K562 (cell line): ENCODE data around the gene LAMB1. TPM values are rescaled to one million over a fixed set of nuclear protein-coding genes. Genes with fewer than 3 reads are reported as not detected.
A peak's percentile ranks its signal among the peaks of the same experiment; 100 is the strongest.

ENCODE experiments used
- ATAC-seq: fragments of 200-7000 bp; cut with Tn5 transposase; 3 replicates; pipeline ENCODE4 v1.9.1; 2020; ENCODE audit warnings: moderate library complexity
- BruUV-seq: library from RNA; stranded (reverse); fragments of 400-500 nt; replicated peaks from 2 replicates; lab custom pipeline; 2021; lab: Mats Ljungman, UMichigan
- CTCF ChIA-PET: fragments of 300-600 bp; formaldehyde crosslinking; extraction: SDS; loops from one replicate; lab custom pipeline; 2021; ENCODE audit warnings: low intra/inter-chr PET ratio; lab: Yijun Ruan, JAX
- POLR2A ChIA-PET: fragments of 300-600, 350-650 bp; sonication (Branson Sonifier 250); formaldehyde crosslinking; extraction: SDS; loops from one replicate; lab custom pipeline; 2021; ENCODE audit warnings: antibody characterized with exemption, inconsistent platforms; lab: Yijun Ruan, JAX
- DNase-seq, 4 experiments: peaks; one replicate each; pipeline versions ENCODE4 v3.0.0 to v3.0.0-alpha.2; 2011 to 2018; ENCODE audit warnings: low spot score in 3 of 4, mixed read lengths in 3 of 4; ENCODE audit errors: extremely low read depth in 1 of 4
- FAIRE-seq: peaks from 2 replicates; lab custom pipeline; 2011; peaks lifted over from hg19 to GRCh38; lab: Jason Lieb, UNC
- H2AFZ ChIP-seq: 2 replicates; pipeline ENCODE4 v1.6.0; 2011; ENCODE audit warnings: low read depth, low read length, control low read depth, inconsistent platforms
- H3K27ac ChIP-seq: fragments of 200-600 bp; 3 replicates; pipeline ENCODE4 v1.8.0; 2011; ENCODE audit warnings: low read depth, mild to moderate bottlenecking, control low read depth, inconsistent platforms, low read length, moderate library complexity, mixed read lengths; ENCODE audit errors: extremely low read depth
- H3K27me3 ChIP-seq, 2 experiments: fragments of 300-600 bp in 1 of 2; 2 replicates in 1 of 2; 3 replicates in 1 of 2; pipeline versions ENCODE4 v1.6.0 to v1.8.0; 2011; ENCODE audit warnings: inconsistent platforms in 2 of 2, low read length in 2 of 2, mild to moderate bottlenecking in 1 of 2, mixed read lengths in 1 of 2, moderate library complexity in 1 of 2; ENCODE audit not compliant: control insufficient read depth in 2 of 2, insufficient read depth in 2 of 2
- H3K36me3 ChIP-seq: fragments of 300-600 bp; 3 replicates; pipeline ENCODE4 v1.8.0; 2011; ENCODE audit warnings: mild to moderate bottlenecking, low read length, inconsistent platforms; ENCODE audit not compliant: control insufficient read depth, insufficient read depth
- H3K4me1 ChIP-seq, 2 experiments: fragments of 200-600 bp in 1 of 2; replicated peaks in 1 of 2; 2 replicates in 1 of 2; 3 replicates in 1 of 2; pipeline versions ENCODE4 v1.5.1 to v1.8.0; 2011; ENCODE audit warnings: inconsistent platforms in 2 of 2, low read length in 2 of 2, mild to moderate bottlenecking in 1 of 2, mixed read lengths in 1 of 2, moderate library complexity in 1 of 2; ENCODE audit not compliant: control insufficient read depth in 2 of 2, insufficient read depth in 2 of 2
- H3K4me2 ChIP-seq: 2 replicates; pipeline ENCODE4 v1.6.1; 2011; ENCODE audit warnings: low read length, control low read depth, inconsistent platforms, mixed read lengths; ENCODE audit not compliant: insufficient read depth
- H3K4me3 ChIP-seq: fragments of 200-600 bp; sonication (generic), shearing (Covaris generic); 2 replicates; pipeline ENCODE4 v1.5.1; 2016; ENCODE audit warnings: control low read depth, inconsistent platforms
- H3K79me2 ChIP-seq: fragments of 200-600 bp; 3 replicates; pipeline ENCODE4 v1.8.0; 2011; ENCODE audit warnings: low read length, inconsistent platforms; ENCODE audit not compliant: control insufficient read depth, insufficient read depth
- H3K9ac ChIP-seq, 2 experiments: 2 replicates each; pipeline versions ENCODE4 v1.6.0 to v1.6.1; 2011; ENCODE audit warnings: low read depth in 2 of 2, low read length in 2 of 2, control low read depth in 1 of 2, inconsistent platforms in 1 of 2, mild to moderate bottlenecking in 1 of 2, mixed read lengths in 1 of 2; ENCODE audit not compliant: insufficient read depth in 1 of 2
- H3K9me1 ChIP-seq: one replicate; pipeline ENCODE4 v1.6.0; 2011; ENCODE audit warnings: inconsistent platforms, mild to moderate bottlenecking, low read length, moderate library complexity; ENCODE audit not compliant: control insufficient read depth, insufficient read depth
- H3K9me3 ChIP-seq: replicated peaks from 2 replicates; pipeline ENCODE4 v1.5.1; 2011; ENCODE audit warnings: low read depth, low read length, inconsistent platforms; ENCODE audit not compliant: control insufficient read depth, insufficient read depth
- H4K20me1 ChIP-seq: replicated peaks from 2 replicates; pipeline ENCODE4 v1.6.1; 2011; ENCODE audit warnings: low read length, inconsistent platforms, mixed read lengths; ENCODE audit not compliant: control insufficient read depth, insufficient read depth
- CBX3 ChIP-seq, 2 experiments: IDR thresholded peaks; 1 replicate in 1 of 2; 2 replicates in 1 of 2; pipeline ENCODE4 v1.6.1; 2012; ENCODE audit warnings: inconsistent platforms in 2 of 2, low read length in 2 of 2, borderline replicate concordance in 1 of 2, control low read depth in 1 of 2
- CREB5 ChIP-seq: fragments of 250-450 bp; sonication (Bioruptor Pico); IDR thresholded peaks from 2 replicates; pipeline ENCODE4 v1.5.0; 2020; ENCODE audit warnings: mild to moderate bottlenecking
- GATA2 ChIP-seq: sonication (generic); formaldehyde crosslinking; IDR thresholded peaks from 2 replicates; pipeline ENCODE4 v1.4.0; 2020; ENCODE audit warnings: mild to moderate bottlenecking, missing genetic modification reagents
- ILF3 ChIP-seq: fragments of 450-650 bp; IDR thresholded peaks from 2 replicates; pipeline ENCODE4 v1.6.1; 2018; ENCODE audit warnings: antibody characterized with exemption, mild to moderate bottlenecking, moderate library complexity, borderline replicate concordance
- MEF2A ChIP-seq: IDR thresholded peaks from 2 replicates; pipeline ENCODE4 v1.6.1; 2011; ENCODE audit warnings: low read depth, mild to moderate bottlenecking, low read length, moderate library complexity; ENCODE audit not compliant: control insufficient read depth
- RB1 ChIP-seq: fragments of 450-650 bp; IDR thresholded peaks from 2 replicates; pipeline ENCODE4 v1.6.1; 2017; ENCODE audit warnings: low read depth, mild to moderate bottlenecking
- TEAD1 ChIP-seq, 2 experiments: fragments of 450-650 bp in 1 of 2; sonication (generic) in 1 of 2; formaldehyde crosslinking; IDR thresholded peaks; 2 replicates each; pipeline versions ENCODE4 v1.4.0 to v1.8.0; 2020 to 2022; ENCODE audit warnings: mild to moderate bottlenecking in 2 of 2, missing genetic modification reagents in 1 of 2
- YY1 ChIP-seq, 3 experiments: IDR thresholded peaks; 2 replicates each; pipeline ENCODE4 v1.6.1; 2011; ENCODE audit warnings: low read length in 2 of 3, mild to moderate bottlenecking in 2 of 3, moderate library complexity in 2 of 3, borderline replicate concordance in 1 of 3, control low read depth in 1 of 3, low read depth in 1 of 3; ENCODE audit not compliant: insufficient read depth in 3 of 3, insufficient replicate concordance in 2 of 3, control insufficient read depth in 1 of 3, insufficient read length in 1 of 3; ENCODE audit errors: extremely low read depth in 1 of 3
- ZFP30 ChIP-seq: fragments of 250-450 bp; sonication (Bioruptor Pico); IDR thresholded peaks from 2 replicates; pipeline ENCODE4 v1.8.0; 2022; ENCODE audit warnings: moderate library complexity, mild to moderate bottlenecking, inconsistent platforms, borderline replicate concordance
- ZNF133 ChIP-seq: fragments of 250-450 bp; sonication (Bioruptor Pico); IDR thresholded peaks from 2 replicates; pipeline ENCODE4 v1.4.0; 2020; ENCODE audit warnings: mild to moderate bottlenecking
- ZNF518B ChIP-seq: fragments of 250-450 bp; sonication (Bioruptor Pico); IDR thresholded peaks from 2 replicates; pipeline ENCODE4 v1.5.0; 2021; ENCODE audit warnings: mild to moderate bottlenecking, moderate library complexity
- ZNF655 ChIP-seq: fragments of 250-450 bp; sonication (Bioruptor Pico); IDR thresholded peaks from 2 replicates; pipeline ENCODE4 v1.5.0; 2021
- ZSCAN29 ChIP-seq: fragments of 450-650 bp; IDR thresholded peaks from 2 replicates; pipeline ENCODE4 v1.6.1; 2017
- WGBS: fragments of 100-300 bp; shearing (Covaris generic); methylation state at CpG from one replicate; pipeline ENCODE4 v1.1.6; 2016; ENCODE audit warnings: low coverage, mixed read lengths; ENCODE audit not compliant: insufficient coverage; ENCODE audit errors: missing lambda C conversion rate; 5-methylcytosine and 5-hydroxymethylcytosine counted together
- in situ Hi-C: fragments of 300-500 bp; cut with MboI; formaldehyde crosslinking; loops from 4 replicates; pipeline ENCODE4 v1.15.0; 2018; ENCODE audit warnings: inconsistent platforms, mixed read lengths
- intact Hi-C: fragments of 100-400 bp; cut with micrococcal nuclease; formaldehyde crosslinking; loops from 2 replicates; pipeline ENCODE4 v1.14.2; 2022
- polyA plus RNA-seq, 8 experiments: library from polyadenylated mRNA; depleted of rRNA in 4 of 8; stranded (reverse) in 5 of 8; unstranded in 3 of 8; fragments of >200 nt; fragmentation: Nextera tagmentation in 2 of 8; fragmentation: Illumina TruSeq in 1 of 8; extraction: Ambion mirVana in 2 of 8; extraction: Trizol in 1 of 8; gene quantifications; 2 replicates each; pipeline versions ENCODE4 v1.2.1 to v1.2.3, GENCODE V29; 2011 to 2014; ENCODE audit warnings: inconsistent platforms in 1 of 8, missing spikeins in 1 of 8
- total RNA-seq, 7 experiments: library from RNA; depleted of rRNA in 6 of 7; stranded (reverse); fragments of >200 nt in 6 of 7; fragmentation: Illumina TruSeq in 2 of 7; extraction: Trizol in 2 of 7; gene quantifications; 2 replicates each; pipeline versions ENCODE4 v1.2.1 to v1.2.3, GENCODE V29; 2011 to 2021; ENCODE audit warnings: low replicate concordance in 1 of 7

The LAMB1 gene
- total and polyA plus RNA-seq, 9 of the 15 experiments (the other 6 are each of a cell fraction or from before 2014, with no cell fraction given), result 6.0 to 17.7 (median 12.3) TPM

- peaks cover 0 to 4% of the 10 kb centered on the region in 2 experiments; a peak in 2 of 5 replicates for H3K27me3 ChIP-seq
- ATAC-seq (peak; percentile 1; the same call in 2 of the 3 replicates), FAIRE-seq (no peak), DNase-seq (no peak)
- 89% methylated on average over 71 of the region's 75 CpGs for WGBS
- no peaks in the 10 kb centered on the region for H3K36me3 ChIP-seq
- no peaks in the 10 kb centered on the region for H3K79me2 ChIP-seq
- intact Hi-C loops (no loop called here), in situ Hi-C loops (no loop called here)
- H3K9me3 ChIP-seq, result no peaks in the 10 kb centered on the region; the same call in 1 of the 2 replicates
- ChIA-PET POLR2A (interaction anchor here (0.9 to 1.3 kb wide), 2 partner anchors 11 to 19 kb away, joined by 3 read pairs; no protein-coding TSS in a partner anchor), CTCF (no interaction called here)
- H2AFZ ChIP-seq, result peak overlapping the region; percentile 86
- H3K27ac ChIP-seq, result peak overlapping the region; percentile 24; the same call in 1 of the 3 replicates
- H3K4me1 ChIP-seq, result peaks cover 24 to 27% of the 10 kb centered on the region in 2 experiments
- no TSS peak for BruUV-seq
- H3K4me2 ChIP-seq, result peak overlapping the region; percentile 71
- no peaks in the 10 kb centered on the region for H4K20me1 ChIP-seq
- no peaks in the 10 kb centered on the region for H3K9me1 ChIP-seq
- peak overlapping the region; percentile 52 for H3K4me3 ChIP-seq
- peak overlapping the region; percentile 63 to 92 for H3K9ac ChIP-seq
- TF ChIP-seq RB1, result 0 out of 2 replicates have a peak, but pooled peaks have one; percentile 1
- TF ChIP-seq ZSCAN29, result no peak
- TF ChIP-seq ZFP30 (CRISPR knock-in tag), result no peak
- TF ChIP-seq ZNF133 (CRISPR knock-in tag), result no peak
- no peak for TF ChIP-seq ILF3
- TF ChIP-seq ZNF655 (CRISPR knock-in tag), result no peak
- TF ChIP-seq CREB5 (CRISPR knock-in tag), result no peak
- TF ChIP-seq GATA2 (CRISPR knock-in tag), result 0 out of 2 replicates have a peak, but pooled peaks have one; percentile 33
- TF ChIP-seq MEF2A, result no peak
- no peak for TF ChIP-seq ZNF518B (CRISPR knock-in tag)
- no peak for TF ChIP-seq TEAD1 (CRISPR knock-in tag; IDR thresholded peaks at IDR 0.05)
- no peak for TF ChIP-seq CBX3 (IDR thresholded peaks at IDR 0.05; ENCODE audit: borderline replicate concordance in 1 of 2, low read length in 2 of 2)
- TF ChIP-seq YY1 (IDR thresholded peaks at IDR 0.05; ENCODE audit: borderline replicate concordance in 1 of 3, control insufficient read depth in 1 of 3, extremely low read depth in 1 of 3, insufficient read depth in 3 of 3, insufficient read length in 1 of 3, insufficient replicate concordance in 2 of 3, low read depth in 1 of 3, low read length in 2 of 3), result peak in 1 of 3 experiments; percentile 4
Measured at GRCh38 chr7:108001764-108002725, 916 bp downstream of the LAMB1 start.
